Endothelial cell of umbilical vein (primary cell): ENCODE results near the gene CCER1.

Source experiments
- CTCF ChIP-seq, 2 donors: IDR thresholded peaks; 1 replicate in 1 of 2; 2 replicates in 1 of 2; pipeline ENCODE4 v1.5.1; 2011; ENCODE audit warnings: low read length in 2 of 2, mild to moderate bottlenecking in 2 of 2, moderate library complexity in 2 of 2, control low read depth in 1 of 2, inconsistent platforms in 1 of 2, low read depth in 1 of 2; ENCODE audit not compliant: insufficient read depth in 1 of 2; ENCODE audit errors: extremely low read depth in 1 of 2
- EZH2 ChIP-seq: IDR thresholded peaks from 2 replicates; pipeline ENCODE4 v1.6.1; 2012; ENCODE audit warnings: borderline replicate concordance, low read depth, mild to moderate bottlenecking, moderate library complexity, low read length, inconsistent platforms; ENCODE audit not compliant: severe bottlenecking
- FOS ChIP-seq: IDR thresholded peaks from 2 replicates; pipeline ENCODE4 v1.6.1; 2011; ENCODE audit warnings: mild to moderate bottlenecking, low read length, moderate library complexity, borderline replicate concordance; ENCODE audit not compliant: insufficient read depth
- POLR2A ChIP-seq: IDR thresholded peaks from 2 replicates; pipeline ENCODE4 v1.6.1; 2012; ENCODE audit warnings: low read depth, mild to moderate bottlenecking, control low read depth, low read length
- POLR2AphosphoS5 ChIP-seq: IDR thresholded peaks from 2 replicates; pipeline ENCODE4 v1.6.1; 2012; ENCODE audit warnings: low read depth, mild to moderate bottlenecking, control low read depth, low read length, moderate library complexity; ENCODE audit not compliant: insufficient read depth
- TF ChIP-seq, protein P1 (sequence below): IDR thresholded peaks from 2 replicates; pipeline ENCODE4 v1.6.1; 2011; ENCODE audit not compliant: insufficient read depth, insufficient read length

GRCh38 chr12:90984114-90984513 lies 29.1 kb upstream of the CCER1 start:
- TF ChIP-seq FOS (no peak), EZH2 (no peak), CTCF (IDR thresholded peaks at IDR 0.05; ENCODE audit: extremely low read depth in 1 of 2, insufficient read depth in 1 of 2, low read depth in 1 of 2, low read length in 2 of 2) (no peak), POLR2A (no peak), POLR2AphosphoS5 (no peak)
- TF ChIP-seq, protein P1, sequence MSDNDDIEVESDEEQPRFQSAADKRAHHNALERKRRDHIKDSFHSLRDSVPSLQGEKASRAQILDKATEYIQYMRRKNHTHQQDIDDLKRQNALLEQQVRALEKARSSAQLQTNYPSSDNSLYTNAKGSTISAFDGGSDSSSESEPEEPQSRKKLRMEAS: no peak
